ENCODE data around the gene LUM.

LUM gene

DNA sequence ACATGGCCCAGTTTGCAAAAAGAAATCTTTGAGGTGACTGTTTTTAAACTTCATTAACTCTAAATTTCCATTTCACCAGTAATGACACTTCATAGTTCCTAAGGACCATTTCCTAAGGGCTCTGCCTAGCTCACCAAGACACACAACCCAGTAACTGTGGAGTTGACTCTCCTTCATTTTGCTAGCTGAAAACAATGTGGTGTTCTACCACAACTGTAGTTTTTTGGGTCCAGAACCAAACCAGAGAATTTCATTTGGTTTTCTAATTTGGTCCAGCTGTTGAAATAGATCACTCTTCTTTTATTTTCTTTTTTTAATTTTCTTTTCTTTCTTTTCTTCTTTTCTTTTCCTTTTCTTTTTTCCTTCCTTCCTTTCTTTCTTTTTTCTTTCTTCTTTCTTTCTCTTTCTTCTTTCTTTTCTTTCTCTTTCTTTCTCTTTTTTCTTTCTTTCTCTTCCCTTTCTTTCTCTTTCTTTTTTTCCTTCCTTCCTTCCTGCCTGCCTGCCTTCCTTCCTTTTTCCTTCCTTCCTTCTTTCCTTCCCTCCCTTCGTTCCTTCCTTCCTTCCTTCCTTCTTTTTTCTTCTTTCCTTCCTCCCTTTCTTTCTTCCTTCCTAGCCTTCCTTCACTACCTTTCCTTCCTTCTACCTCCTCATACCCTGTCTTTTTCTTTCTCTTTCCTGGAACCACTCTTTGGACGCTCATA, 18.5 kb upstream of the LUM start:
- Histone ChIP-seq H3K9me3 (no peaks in the 10 kb centered on the region), H3K4me3 (ENCODE audit: low read depth, low read length) (no peak overlapping the region), H3K36me3 (no peaks in the 10 kb centered on the region), H3K27me3 (no peaks in the 10 kb centered on the region), H3K4me1 (no peaks in the 10 kb centered on the region)
- TF ChIP-seq, protein P1, sequence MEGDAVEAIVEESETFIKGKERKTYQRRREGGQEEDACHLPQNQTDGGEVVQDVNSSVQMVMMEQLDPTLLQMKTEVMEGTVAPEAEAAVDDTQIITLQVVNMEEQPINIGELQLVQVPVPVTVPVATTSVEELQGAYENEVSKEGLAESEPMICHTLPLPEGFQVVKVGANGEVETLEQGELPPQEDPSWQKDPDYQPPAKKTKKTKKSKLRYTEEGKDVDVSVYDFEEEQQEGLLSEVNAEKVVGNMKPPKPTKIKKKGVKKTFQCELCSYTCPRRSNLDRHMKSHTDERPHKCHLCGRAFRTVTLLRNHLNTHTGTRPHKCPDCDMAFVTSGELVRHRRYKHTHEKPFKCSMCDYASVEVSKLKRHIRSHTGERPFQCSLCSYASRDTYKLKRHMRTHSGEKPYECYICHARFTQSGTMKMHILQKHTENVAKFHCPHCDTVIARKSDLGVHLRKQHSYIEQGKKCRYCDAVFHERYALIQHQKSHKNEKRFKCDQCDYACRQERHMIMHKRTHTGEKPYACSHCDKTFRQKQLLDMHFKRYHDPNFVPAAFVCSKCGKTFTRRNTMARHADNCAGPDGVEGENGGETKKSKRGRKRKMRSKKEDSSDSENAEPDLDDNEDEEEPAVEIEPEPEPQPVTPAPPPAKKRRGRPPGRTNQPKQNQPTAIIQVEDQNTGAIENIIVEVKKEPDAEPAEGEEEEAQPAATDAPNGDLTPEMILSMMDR (IDR thresholded peaks at IDR 0.05; ENCODE audit: low read depth, low read length) = no peak
- DNase-seq = no peak

DNA sequence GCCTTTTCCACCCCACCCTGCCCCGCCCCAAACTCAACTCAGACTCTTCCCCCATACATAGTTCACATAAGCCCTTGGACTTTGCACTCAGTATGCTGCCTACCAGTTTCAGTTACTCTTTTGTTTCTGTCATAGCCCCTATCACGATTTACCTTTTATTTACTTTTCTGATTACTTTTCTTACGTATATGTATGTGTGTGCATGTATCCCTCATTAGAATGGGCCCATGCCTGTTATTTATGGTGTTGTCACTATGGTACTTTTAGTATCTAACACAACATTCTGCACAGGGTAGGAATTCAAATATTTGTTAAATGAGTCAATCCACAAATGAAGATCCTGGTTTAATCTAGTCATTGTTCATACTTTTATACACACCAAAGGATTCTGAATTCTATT, 16.5 kb upstream of the LUM start:
- no peaks in the 10 kb centered on the region for H3K9me3 ChIP-seq
- H3K36me3 ChIP-seq = no peaks in the 10 kb centered on the region
- no peaks in the 10 kb centered on the region for H3K27me3 ChIP-seq
- no peak for DNase-seq
- no peak overlapping the region for H3K4me3 ChIP-seq (ENCODE audit: low read depth, low read length)
- no peaks in the 10 kb centered on the region for H3K4me1 ChIP-seq
- TF ChIP-seq, protein P1 (IDR thresholded peaks at IDR 0.05; ENCODE audit: low read depth, low read length) = no peak

DNA sequence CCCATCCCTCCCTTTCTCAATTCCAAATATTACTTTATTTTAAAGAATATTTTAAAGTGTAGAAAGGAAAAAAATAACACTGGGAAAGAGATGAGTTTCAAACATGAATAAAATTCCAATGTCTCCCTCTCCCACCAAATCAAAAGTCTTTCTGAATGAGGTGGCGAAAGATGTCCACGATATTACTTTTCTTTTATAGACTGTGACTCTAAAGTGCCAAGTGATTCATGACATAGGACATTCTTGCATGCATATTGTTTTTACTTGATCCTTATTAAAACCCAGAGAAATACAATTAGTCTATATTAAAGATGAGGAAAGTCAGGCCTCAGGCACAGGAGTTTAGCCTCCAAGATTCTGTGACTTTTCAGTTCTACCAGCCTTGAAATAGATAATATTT, 16.0 kb upstream of the LUM start:
- H3K27me3 ChIP-seq = no peaks in the 10 kb centered on the region
- H3K9me3 ChIP-seq = no peaks in the 10 kb centered on the region
- no peak for DNase-seq
- TF ChIP-seq, protein P1 (IDR thresholded peaks at IDR 0.05; ENCODE audit: low read depth, low read length) = no peak
- no peaks in the 10 kb centered on the region for H3K4me1 ChIP-seq
- H3K4me3 ChIP-seq (ENCODE audit: low read depth, low read length) = no peak overlapping the region
- no peaks in the 10 kb centered on the region for H3K36me3 ChIP-seq

DNA sequence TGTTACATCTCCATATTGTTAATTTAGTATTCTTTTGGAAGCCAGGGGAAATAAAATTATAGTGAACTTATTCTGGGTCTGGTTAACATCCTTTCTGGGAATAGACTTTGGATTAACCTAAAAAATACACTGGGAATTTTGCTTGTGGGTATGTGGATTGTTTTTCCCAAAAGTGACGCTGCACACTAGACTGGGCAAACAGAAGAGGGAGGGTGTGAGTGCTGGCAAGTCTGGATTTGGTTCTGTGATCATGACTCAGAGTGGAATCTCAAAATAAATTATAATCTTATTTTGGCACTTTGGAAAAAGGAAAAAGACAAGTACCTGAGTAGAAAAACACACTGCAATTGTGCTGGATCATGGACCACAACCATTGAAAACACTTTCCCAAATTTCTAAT, 15.2 kb upstream of the LUM start:
- no peak for DNase-seq

DNA sequence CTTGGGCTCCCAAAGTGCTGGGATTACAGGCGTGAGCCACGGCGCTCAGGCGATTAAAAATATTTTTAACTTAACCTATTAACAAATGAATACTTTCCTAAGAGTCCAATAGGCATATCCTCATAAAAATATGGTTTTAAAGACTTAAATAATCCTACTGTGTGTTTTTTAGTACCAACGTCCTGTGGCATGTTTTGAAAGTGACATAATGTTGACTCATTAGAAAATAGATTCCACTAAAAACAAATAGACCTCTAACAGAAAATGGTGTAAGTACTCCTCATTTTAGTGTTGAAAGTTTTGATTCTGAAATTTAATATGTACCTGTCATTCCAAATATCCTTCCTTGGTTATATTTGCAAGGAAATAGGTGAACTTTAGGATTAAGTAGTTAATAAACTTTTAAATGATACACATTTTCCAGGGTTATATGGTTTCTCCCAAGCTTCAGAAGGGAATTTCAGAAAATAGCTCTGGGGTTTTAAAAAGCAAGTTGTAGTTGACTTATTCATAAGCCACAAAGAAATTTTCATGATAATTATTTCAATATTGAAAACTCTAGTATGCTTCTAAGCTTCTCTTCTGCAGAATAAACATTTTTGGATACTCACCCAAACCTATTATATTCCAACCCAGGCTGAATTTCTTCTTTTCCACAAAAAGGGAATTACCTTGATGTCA, 12.1 kb upstream of the LUM start:
- DNase-seq = no peak
- Histone ChIP-seq H3K27me3 (no peaks in the 10 kb centered on the region), H3K4me1 (no peaks in the 10 kb centered on the region; the same call in 1 of the 2 replicates), H3K4me3 (ENCODE audit: low read depth, low read length) (no peak overlapping the region), H3K9me3 (no peaks in the 10 kb centered on the region), H3K36me3 (no peaks in the 10 kb centered on the region)
- TF ChIP-seq, protein P1 (IDR thresholded peaks at IDR 0.05; ENCODE audit: low read depth, low read length) = no peak

More for the DNA sequence above, 15.2 kb upstream of the LUM start:
- Histone ChIP-seq H3K27me3 (no peaks in the 10 kb centered on the region), H3K36me3 (no peaks in the 10 kb centered on the region), H3K9me3 (no peaks in the 10 kb centered on the region), H3K4me1 (no peaks in the 10 kb centered on the region), H3K4me3 (ENCODE audit: low read depth, low read length) (no peak overlapping the region)
- TF ChIP-seq, protein P1 (IDR thresholded peaks at IDR 0.05; ENCODE audit: low read depth, low read length) = no peak

DNA sequence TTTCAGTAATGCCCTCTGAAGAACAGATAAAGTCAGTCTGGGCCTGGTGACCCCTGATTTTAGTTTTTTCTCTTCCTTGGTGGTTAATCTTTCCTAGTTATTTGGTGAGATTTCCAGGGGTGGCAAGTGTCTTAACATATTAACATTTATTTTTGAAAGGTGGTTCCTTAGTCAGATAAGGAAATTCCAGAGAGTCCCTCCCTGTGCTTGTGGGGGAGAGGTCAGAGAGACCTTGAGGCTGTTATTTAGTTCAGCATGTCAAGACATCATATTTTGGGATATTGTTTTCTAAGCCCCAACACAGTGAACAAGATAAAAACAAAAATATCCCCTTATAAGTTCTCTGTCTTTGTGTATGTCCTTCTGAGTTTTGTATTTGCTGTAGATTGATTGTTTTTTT, 9.5 kb upstream of the LUM start:
- TF ChIP-seq, protein P1 (IDR thresholded peaks at IDR 0.05; ENCODE audit: low read depth, low read length) = no peak
- H3K27me3 ChIP-seq = no peaks in the 10 kb centered on the region
- H3K4me1 ChIP-seq = peaks cover 4% of the 10 kb centered on the region
- no peaks in the 10 kb centered on the region for H3K36me3 ChIP-seq
- H3K4me3 ChIP-seq (ENCODE audit: low read depth, low read length) = no peak overlapping the region
- H3K9me3 ChIP-seq = no peaks in the 10 kb centered on the region
- DNase-seq = no peak
